Measurements from ENCODE around the gene PRSS36.
"Not testable (repeated sequence)": the region's sequence is repeated elsewhere in the genome, so short reads cannot be mapped to it uniquely, and the experiment has no call there.

Gene PRSS36

GRCh38 chr16:31110106-31111034, 39.5 kb downstream of the PRSS36 start:
- Mint-ChIP-seq H3K36me3 (ENCODE audit: low read depth) (peaks cover 18% of the 10 kb centered on the region), H3K9me3 (no peaks in the 10 kb centered on the region), H3K4me3 (peak overlapping the region; percentile 32), H3K4me1 (peaks cover 37% of the 10 kb centered on the region), H3K27ac (peak overlapping the region; percentile 52), H3K27me3 (no peaks in the 10 kb centered on the region)
- ATAC-seq (no peak), DNase-seq (no peak)

GRCh38 chr16:31109622-31110021, 40.2 kb downstream of the PRSS36 start:
- H3K9me3 Mint-ChIP-seq: no peaks in the 10 kb centered on the region
- peak overlapping the region; percentile 53 for H3K27ac Mint-ChIP-seq
- DNase-seq: no peak
- peaks cover 35% of the 10 kb centered on the region for H3K4me1 Mint-ChIP-seq
- H3K36me3 Mint-ChIP-seq (ENCODE audit: low read depth): peaks cover 16% of the 10 kb centered on the region
- no peaks in the 10 kb centered on the region for H3K27me3 Mint-ChIP-seq
- no peak for ATAC-seq
- peak overlapping the region; percentile 77 for H3K4me3 Mint-ChIP-seq

GRCh38 chr16:31108794-31109558, 40.9 kb downstream of the PRSS36 start:
- Mint-ChIP-seq H3K27me3 (no peaks in the 10 kb centered on the region), H3K36me3 (ENCODE audit: low read depth) (peaks cover 16% of the 10 kb centered on the region), H3K4me3 (peak overlapping the region; percentile 77), H3K4me1 (peaks cover 32% of the 10 kb centered on the region), H3K27ac (peak overlapping the region; percentile 53), H3K9me3 (no peaks in the 10 kb centered on the region)
- no peak for ATAC-seq
- DNase-seq: no peak

- peaks cover 15% of the 10 kb centered on the region for H3K36me3 Mint-ChIP-seq (ENCODE audit: low read depth)
These were observed 41.7 kb downstream of the PRSS36 start, which contains the start of gene BCKDK for GRCh38 chr16:31108035-31108793. TSS of gene BCKDK (plus strand) at chr16:31108386. CDS start at chr16:31109224, 838 bp downstream.

GRCh38 chr16:31107465-31107867, 42.4 kb downstream of the PRSS36 start:
- ATAC-seq (peak; percentile 79), DNase-seq (peak; percentile 52)
- Mint-ChIP-seq H3K4me3 (peak overlapping the region; percentile 88), H3K27ac (peak overlapping the region; percentile 97), H3K27me3 (no peaks in the 10 kb centered on the region), H3K4me1 (peaks cover 28% of the 10 kb centered on the region), H3K9me3 (no peaks in the 10 kb centered on the region), H3K36me3 (ENCODE audit: low read depth) (peaks cover 15% of the 10 kb centered on the region)

More at GRCh38 chr16:31108035-31108793, 41.7 kb downstream of the PRSS36 start, which contains the start of gene BCKDK:
- Mint-ChIP-seq H3K27me3 (no peaks in the 10 kb centered on the region), H3K4me1 (peaks cover 28% of the 10 kb centered on the region), H3K27ac (peak within 1 kb of the TSS; percentile 97), H3K4me3 (peak within 1 kb of the TSS; percentile 88), H3K9me3 (no peaks in the 10 kb centered on the region)
- ATAC-seq (peak; percentile 78), DNase-seq (peak; percentile 87)

- Mint-ChIP-seq H3K27me3 (no peaks in the 10 kb centered on the region), H3K4me1 (peaks cover 28% of the 10 kb centered on the region), H3K9me3 (no peaks in the 10 kb centered on the region), H3K4me3 (no peak overlapping the region), H3K27ac (peak overlapping the region; percentile 97), H3K36me3 (ENCODE audit: low read depth) (peaks cover 15% of the 10 kb centered on the region)
- ATAC-seq: no peak
- no peak for DNase-seq
These were observed 43.1 kb downstream of the PRSS36 start for GRCh38 chr16:31106509-31107464.

- H3K4me3 Mint-ChIP-seq: peak overlapping the region; percentile 9
These were observed 44.1 kb downstream of the PRSS36 start for GRCh38 chr16:31105677-31106213.

GRCh38 chr16:31100876-31101641, 48.8 kb downstream of the PRSS36 start:
- not testable (repeated sequence) for DNase-seq; H3K4me3 Mint-ChIP-seq; H3K4me1 Mint-ChIP-seq; H3K27ac Mint-ChIP-seq; H3K9me3 Mint-ChIP-seq; H3K36me3 Mint-ChIP-seq (ENCODE audit: low read depth); ATAC-seq; H3K27me3 Mint-ChIP-seq

More at GRCh38 chr16:31105677-31106213, 44.1 kb downstream of the PRSS36 start:
- H3K9me3 Mint-ChIP-seq: no peaks in the 10 kb centered on the region
- H3K4me1 Mint-ChIP-seq: peaks cover 28% of the 10 kb centered on the region
- H3K27me3 Mint-ChIP-seq: no peaks in the 10 kb centered on the region
- H3K36me3 Mint-ChIP-seq (ENCODE audit: low read depth): peaks cover 11% of the 10 kb centered on the region
- peak; percentile 94 for DNase-seq
- peak overlapping the region; percentile 55 for H3K27ac Mint-ChIP-seq
- peak; percentile 53 for ATAC-seq

GRCh38 chr16:31099860-31100638, 49.8 kb downstream of the PRSS36 start:
- Mint-ChIP-seq H3K27ac (no peak overlapping the region), H3K4me3 (no peak overlapping the region), H3K9me3 (no peaks in the 10 kb centered on the region), H3K36me3 (ENCODE audit: low read depth) (no peaks in the 10 kb centered on the region), H3K4me1 (peaks cover 9% of the 10 kb centered on the region), H3K27me3 (no peaks in the 10 kb centered on the region)
- ATAC-seq (no peak), DNase-seq (no peak)

- Mint-ChIP-seq H3K36me3 (ENCODE audit: low read depth) (peaks cover 6% of the 10 kb centered on the region), H3K27ac (peak within 1 kb of the TSS; percentile 88), H3K4me1 (peaks cover 25% of the 10 kb centered on the region), H3K27me3 (no peaks in the 10 kb centered on the region), H3K9me3 (no peaks in the 10 kb centered on the region), H3K4me3 (peak within 1 kb of the TSS; percentile 97)
- DNase-seq (peak; percentile 88), ATAC-seq (peak; percentile 92)
These were observed 55.3 kb downstream of the PRSS36 start, which contains the start of gene VKORC1 for GRCh38 chr16:31094424-31095120. TSS of gene VKORC1 (minus strand) at chr16:31094797. CDS start at chr16:31094729, 68 bp downstream.

GRCh38 chr16:31094088-31094423, 55.8 kb downstream of the PRSS36 start:
- ATAC-seq (no peak), DNase-seq (peak; percentile 21)
- Mint-ChIP-seq H3K9me3 (no peaks in the 10 kb centered on the region), H3K4me1 (peaks cover 25% of the 10 kb centered on the region), H3K27ac (peak overlapping the region; percentile 88), H3K27me3 (no peaks in the 10 kb centered on the region), H3K4me3 (peak overlapping the region; percentile 97), H3K36me3 (ENCODE audit: low read depth) (peaks cover 6% of the 10 kb centered on the region)
